Right lobe of liver (tissue), 4 donors: ENCODE data around the gene SUMO2.
"Not testable (repeated sequence)": the region's sequence is repeated elsewhere in the genome, so short reads cannot be mapped to it uniquely, and the experiment has no call there.

Experiments used
- CTCF ChIP-seq, 4 donors: fragments of 200-600 bp in 3 of 4; fragments of 450-650 bp in 1 of 4; IDR thresholded peaks; one replicate each; pipeline versions ENCODE4 v1.5.1 to v1.8.0; 2016 to 2022; ENCODE audit warnings: antibody characterized with exemption in 4 of 4, mild to moderate bottlenecking in 2 of 4
- POLR2A ChIP-seq: fragments of 450-650 bp; IDR thresholded peaks from one replicate; pipeline ENCODE4 v1.6.1; 2017; ENCODE audit warnings: antibody characterized with exemption, mild to moderate bottlenecking
- donor health status: DM: no; HTN: no; CAD: no.
- donor health status: DM: no; HTN: no; CAD: no.
- donor health status: DM: no; HTN: yes; CAD: no.

DNA sequence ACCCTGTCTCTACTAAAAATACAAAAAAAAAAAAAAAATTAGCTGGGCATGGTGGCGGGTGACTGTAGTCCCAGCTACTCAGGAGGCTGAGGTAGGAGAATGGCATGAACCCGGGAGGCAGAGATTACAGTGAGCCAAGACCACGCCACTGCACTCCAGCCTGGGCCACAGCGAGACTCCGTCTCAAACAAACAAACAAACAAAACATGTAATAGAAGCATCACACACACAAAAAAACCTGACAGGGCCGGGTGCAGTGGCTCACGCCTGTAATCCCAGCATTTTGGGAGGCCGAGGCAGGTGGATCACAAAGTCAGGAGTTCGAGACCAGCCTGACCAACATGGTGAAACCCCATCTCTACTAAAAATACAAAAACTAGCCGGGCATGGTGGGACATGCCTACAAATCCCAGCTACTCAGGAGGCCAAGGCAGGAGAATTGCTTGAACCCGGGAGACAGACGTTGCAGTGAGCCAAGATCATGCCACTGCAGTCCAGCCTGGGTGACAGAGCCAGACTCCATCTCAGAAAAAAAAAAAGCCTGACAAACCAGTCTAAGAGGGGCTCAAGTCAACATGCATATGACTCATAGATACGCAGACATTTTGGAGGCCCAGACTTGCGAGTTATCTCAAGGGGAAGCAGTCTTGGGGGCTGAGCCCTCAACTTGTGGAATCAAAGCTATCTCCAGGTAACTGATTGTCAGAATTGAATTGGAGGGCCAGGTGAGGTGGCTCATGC, 49.0 kb downstream of the SUMO2 start:
- TF ChIP-seq CTCF (IDR thresholded peaks at IDR 0.05); POLR2A: not testable (repeated sequence)
